HEK293T (cell line): ENCODE results near the gene SSH3.

Experiments
- CTCF ChIA-PET: fragments of 350-600 bp; formaldehyde crosslinking; extraction: SDS; loops from one replicate; lab custom pipeline; 2021; ENCODE audit warnings: antibody characterized with exemption, inconsistent platforms; lab: Yijun Ruan, JAX
- POLR2A ChIA-PET: fragments of 350-600 bp; formaldehyde crosslinking; extraction: SDS; loops from one replicate; lab custom pipeline; 2020; ENCODE audit warnings: antibody characterized with exemption, inconsistent platforms; lab: Yijun Ruan, JAX
- DNase-seq: peaks from one replicate; pipeline ENCODE4 v3.0.0; 2012; ENCODE audit warnings: mixed read lengths; ENCODE audit errors: extremely low spot score
- ARNT ChIP-seq: fragments of 450-650 bp; IDR thresholded peaks from 2 replicates; pipeline ENCODE4 v1.6.1; 2017; ENCODE audit warnings: mild to moderate bottlenecking
- BHLHE40 ChIP-seq: fragments of 450-650 bp; IDR thresholded peaks from 2 replicates; pipeline ENCODE4 v1.6.1; 2016; ENCODE audit warnings: mild to moderate bottlenecking, moderate library complexity, borderline replicate concordance
- CTBP1 ChIP-seq: fragments of 450-650 bp; IDR thresholded peaks from 2 replicates; pipeline ENCODE4 v1.6.1; 2016; ENCODE audit warnings: borderline replicate concordance
- ELF4 ChIP-seq: fragments of 450-650 bp; IDR thresholded peaks from 2 replicates; pipeline ENCODE4 v1.6.1; 2017; ENCODE audit warnings: antibody characterized with exemption
- FOXA1 ChIP-seq: fragments of 450-650 bp; IDR thresholded peaks from 2 replicates; pipeline ENCODE4 v1.6.1; 2016; ENCODE audit warnings: mild to moderate bottlenecking
- FOXK2 ChIP-seq: fragments of 450-650 bp; IDR thresholded peaks from 2 replicates; pipeline ENCODE4 v1.6.1; 2016; ENCODE audit warnings: mild to moderate bottlenecking
- FOXM1 ChIP-seq: fragments of 450-650 bp; IDR thresholded peaks from 2 replicates; pipeline ENCODE4 v1.6.1; 2017; ENCODE audit warnings: mild to moderate bottlenecking, borderline replicate concordance
- HDGF ChIP-seq: fragments of 450-650 bp; IDR thresholded peaks from 2 replicates; pipeline ENCODE4 v1.6.1; 2017; ENCODE audit warnings: antibody characterized with exemption, borderline replicate concordance
- L3MBTL2 ChIP-seq: fragments of 450-650 bp; conservative IDR thresholded peaks from 2 replicates; pipeline ENCODE4 v1.6.1; 2016; ENCODE audit warnings: mild to moderate bottlenecking
- LEF1 ChIP-seq: fragments of 450-650 bp; IDR thresholded peaks from 2 replicates; pipeline ENCODE4 v1.6.1; 2017; ENCODE audit warnings: mild to moderate bottlenecking, borderline replicate concordance
- NFRKB ChIP-seq: fragments of 450-650 bp; IDR thresholded peaks from 2 replicates; pipeline ENCODE4 v1.6.1; 2016; ENCODE audit warnings: mild to moderate bottlenecking, moderate library complexity
- PKNOX1 ChIP-seq: fragments of 450-650 bp; IDR thresholded peaks from 2 replicates; pipeline ENCODE4 v1.6.1; 2016
- SP1 ChIP-seq: fragments of 450-650 bp; IDR thresholded peaks from 2 replicates; pipeline ENCODE4 v1.6.1; 2017
- SUZ12 ChIP-seq: fragments of 450-650 bp; IDR thresholded peaks from 2 replicates; pipeline ENCODE4 v1.6.1; 2016; ENCODE audit warnings: mild to moderate bottlenecking
- TARDBP ChIP-seq: fragments of 450-650 bp; IDR thresholded peaks from 2 replicates; pipeline ENCODE4 v1.6.1; 2016
- ZNF384 ChIP-seq: fragments of 450-650 bp; IDR thresholded peaks from 2 replicates; pipeline ENCODE4 v1.6.1; 2016

Gene SSH3

GRCh38 chr11:67262731-67263675, 40.3 kb upstream of the SSH3 start:
- TF ChIP-seq PKNOX1 (peak; percentile 67; the same call in 1 of the 2 replicates), ELF4 (peak; percentile 71), SUZ12 (no peak)
- POLR2A ChIA-PET, result interaction anchor here (3.1 kb wide), 1 partner anchor 54 kb away, joined by 28 read pairs; no protein-coding TSS in a partner anchor
- DNase-seq, result peak; percentile 85
- CTCF ChIA-PET, result interaction anchor here (0.5 to 3.3 kb wide), 10 partner anchors 10 to 184 kb away, joined by 3 to 22 read pairs (median 4); partner anchors contain the start of gene POLD4

- POLR2A ChIA-PET, result no interaction called here
- CTCF ChIA-PET, result interaction anchor here (3.3 kb wide), 1 partner anchor 54 kb away, joined by 22 read pairs; no protein-coding TSS in a partner anchor
- TF ChIP-seq LEF1 (no peak), SP1 (no peak), PKNOX1 (no peak), NFRKB (no peak), ARNT (no peak), HDGF (no peak), BHLHE40 (no peak)
- no peak for DNase-seq
Measured at GRCh38 chr11:67264260-67264659, 39.1 kb upstream of the SSH3 start.

GRCh38 chr11:67264877-67265632, 38.3 kb upstream of the SSH3 start:
- CTCF ChIA-PET, result interaction anchor here (0.6 to 1.1 kb wide), 2 partner anchors 25 to 53 kb away, joined by 3 read pairs; no protein-coding TSS in a partner anchor

GRCh38 chr11:67265633-67266448, 37.5 kb upstream of the SSH3 start:
- DNase-seq, result peak; percentile 88
- no peak for TF ChIP-seq NFRKB
- TF ChIP-seq SP1, result no peak
- TF ChIP-seq ZNF384, result no peak
- TF ChIP-seq FOXA1, result no peak
- TF ChIP-seq L3MBTL2, result no peak
- no peak for TF ChIP-seq FOXM1
- no peak for TF ChIP-seq PKNOX1
- TF ChIP-seq ELF4, result no peak
- TF ChIP-seq LEF1, result no peak
- no peak for TF ChIP-seq FOXK2
- TF ChIP-seq CTBP1, result no peak
- TF ChIP-seq ARNT, result no peak
- TF ChIP-seq SUZ12, result no peak
- TF ChIP-seq HDGF, result no peak
- no peak for TF ChIP-seq BHLHE40
- ChIA-PET POLR2A (interaction anchor here (0.7 to 1.3 kb wide), 7 partner anchors 23 to 183 kb away, joined by 3 to 9 read pairs (median 3); partner anchors contain the start of genes ANKRD13D and POLD4), CTCF (interaction anchor here (0.8 to 1.1 kb wide), 3 partner anchors 16 to 88 kb away, joined by 3 read pairs; partner anchors contain the start of gene POLD4)

More at GRCh38 chr11:67264877-67265632, 38.3 kb upstream of the SSH3 start:
- no peak for TF ChIP-seq ZNF384
- TF ChIP-seq SUZ12, result no peak
- TF ChIP-seq TARDBP, result no peak
- no peak for TF ChIP-seq SP1
- TF ChIP-seq FOXM1, result no peak
- TF ChIP-seq FOXK2, result no peak
- no peak for TF ChIP-seq PKNOX1
- no peak for TF ChIP-seq L3MBTL2
- no peak for TF ChIP-seq ARNT
- no peak for TF ChIP-seq CTBP1
- POLR2A ChIA-PET, result no interaction called here
- no peak for DNase-seq
